HFFc6 (cell line): ENCODE results near the gene EFNA1. TPM values are rescaled to one million over a fixed set of nuclear protein-coding genes. Genes with fewer than 3 reads are reported as not detected.
A peak's percentile ranks its signal among the peaks of the same experiment; 100 is the strongest.

Experiments
- DNase-seq: peaks from one replicate; pipeline ENCODE4 v3.0.0-alpha.2; 2018
- H3K27ac Mint-ChIP-seq: 2 replicates; pipeline ENCODE4 v1.8.0; 2020; ENCODE audit warnings: mild to moderate bottlenecking, mixed read lengths
- H3K27me3 Mint-ChIP-seq: 2 replicates; pipeline ENCODE4 v1.8.0; 2021; ENCODE audit warnings: mild to moderate bottlenecking, moderate library complexity, mixed read lengths; ENCODE audit not compliant: insufficient read depth
- H3K36me3 Mint-ChIP-seq: 2 replicates; pipeline ENCODE4 v1.8.0; 2021; ENCODE audit warnings: low read depth, mixed read lengths
- H3K4me1 Mint-ChIP-seq: 2 replicates; pipeline ENCODE4 v1.8.0; 2020; ENCODE audit warnings: low read depth, mixed read lengths
- H3K4me3 Mint-ChIP-seq: 2 replicates; pipeline ENCODE4 v1.8.0; 2020; ENCODE audit warnings: mild to moderate bottlenecking, moderate library complexity, mixed read lengths
- H3K9me3 Mint-ChIP-seq: 2 replicates; pipeline ENCODE4 v1.8.0; 2020; ENCODE audit warnings: mild to moderate bottlenecking, mixed read lengths
- long read RNA-seq: library from polyadenylated mRNA; unstranded; transcript quantifications from one replicate; pipeline ENCODE4 v2.0.0, GENCODE V29; 2019
- total RNA-seq, 6 experiments: library from RNA; stranded (reverse); fragmentation: NEBNext Ultra II Directional; extraction: Animal tissue kit (Norgen Biotek cat#: 25700); gene quantifications; 2 replicates in 1 of 6; 3 replicates in 5 of 6; pipeline ENCODE4 v1.2.3, GENCODE V29; 2021
- TF ChIP-seq, protein P1 (sequence below): fragments of 200-600 bp; sonication (generic); IDR thresholded peaks from 2 replicates; pipeline ENCODE4 v1.5.0; 2021; ENCODE audit warnings: antibody characterized with exemption, mild to moderate bottlenecking

EFNA1 gene, protein sequence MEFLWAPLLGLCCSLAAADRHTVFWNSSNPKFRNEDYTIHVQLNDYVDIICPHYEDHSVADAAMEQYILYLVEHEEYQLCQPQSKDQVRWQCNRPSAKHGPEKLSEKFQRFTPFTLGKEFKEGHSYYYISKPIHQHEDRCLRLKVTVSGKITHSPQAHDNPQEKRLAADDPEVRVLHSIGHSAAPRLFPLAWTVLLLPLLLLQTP
- under 1 TPM in 1 of 6 experiments, not detected in 5; 0.19 TPM for total RNA-seq
- long read RNA-seq, result 0 reads

DNA sequence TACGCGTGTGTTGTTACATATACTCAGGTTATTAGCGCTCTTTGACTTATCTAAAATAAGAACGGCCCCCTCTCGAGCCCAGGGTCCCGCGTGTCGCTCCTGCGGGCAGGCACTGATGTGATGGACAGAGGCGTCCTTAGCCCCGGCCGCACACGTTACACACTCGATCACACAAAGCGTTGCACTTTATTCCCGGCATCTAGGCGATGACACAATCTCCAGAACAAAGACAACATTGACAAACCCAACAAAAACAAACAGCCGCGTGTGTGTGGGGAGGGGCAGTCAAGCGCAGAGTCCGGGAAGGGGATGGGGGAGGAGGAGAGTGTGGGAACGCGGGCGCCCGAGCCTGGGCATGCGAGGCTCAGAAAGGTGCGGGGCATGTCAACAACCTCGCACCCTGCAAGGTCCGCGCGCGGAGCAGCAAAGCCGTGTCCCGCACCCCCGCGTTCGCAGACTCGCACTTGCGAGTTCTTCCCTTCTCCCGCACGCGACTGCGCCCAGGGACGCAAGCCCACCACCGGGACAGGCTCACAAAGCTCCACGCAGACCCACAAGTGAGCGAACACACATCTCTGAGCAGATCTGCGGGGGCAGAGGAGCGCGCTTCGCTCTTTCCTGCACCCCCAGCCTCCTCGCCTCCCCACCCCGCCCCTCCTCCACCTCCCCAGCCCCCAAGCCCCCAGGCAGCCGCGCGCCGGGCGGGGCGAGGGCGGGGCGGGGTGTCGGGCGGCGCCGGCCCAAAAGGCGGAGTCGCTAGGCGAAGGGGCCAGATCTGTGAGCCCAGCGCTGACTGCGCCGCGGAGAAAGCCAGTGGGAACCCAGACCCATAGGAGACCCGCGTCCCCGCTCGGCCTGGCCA is at the start of gene EFNA1:
Gene EFNA1 (plus strand): TSS at position 772 of the 862 bp plus-strand sequence. CDS start 102 bp downstream, outside the sequence.
- Mint-ChIP-seq H3K27ac (no peak within 1 kb of the TSS), H3K27me3 (peaks cover 54% of the 10 kb centered on the region), H3K4me3 (peak within 1 kb of the TSS; percentile 66), H3K9me3 (no peaks in the 10 kb centered on the region), H3K36me3 (no peaks in the 10 kb centered on the region), H3K4me1 (peaks cover 34% of the 10 kb centered on the region)
- TF ChIP-seq, protein P1, sequence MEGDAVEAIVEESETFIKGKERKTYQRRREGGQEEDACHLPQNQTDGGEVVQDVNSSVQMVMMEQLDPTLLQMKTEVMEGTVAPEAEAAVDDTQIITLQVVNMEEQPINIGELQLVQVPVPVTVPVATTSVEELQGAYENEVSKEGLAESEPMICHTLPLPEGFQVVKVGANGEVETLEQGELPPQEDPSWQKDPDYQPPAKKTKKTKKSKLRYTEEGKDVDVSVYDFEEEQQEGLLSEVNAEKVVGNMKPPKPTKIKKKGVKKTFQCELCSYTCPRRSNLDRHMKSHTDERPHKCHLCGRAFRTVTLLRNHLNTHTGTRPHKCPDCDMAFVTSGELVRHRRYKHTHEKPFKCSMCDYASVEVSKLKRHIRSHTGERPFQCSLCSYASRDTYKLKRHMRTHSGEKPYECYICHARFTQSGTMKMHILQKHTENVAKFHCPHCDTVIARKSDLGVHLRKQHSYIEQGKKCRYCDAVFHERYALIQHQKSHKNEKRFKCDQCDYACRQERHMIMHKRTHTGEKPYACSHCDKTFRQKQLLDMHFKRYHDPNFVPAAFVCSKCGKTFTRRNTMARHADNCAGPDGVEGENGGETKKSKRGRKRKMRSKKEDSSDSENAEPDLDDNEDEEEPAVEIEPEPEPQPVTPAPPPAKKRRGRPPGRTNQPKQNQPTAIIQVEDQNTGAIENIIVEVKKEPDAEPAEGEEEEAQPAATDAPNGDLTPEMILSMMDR, result no peak
- no peak for DNase-seq

DNA sequence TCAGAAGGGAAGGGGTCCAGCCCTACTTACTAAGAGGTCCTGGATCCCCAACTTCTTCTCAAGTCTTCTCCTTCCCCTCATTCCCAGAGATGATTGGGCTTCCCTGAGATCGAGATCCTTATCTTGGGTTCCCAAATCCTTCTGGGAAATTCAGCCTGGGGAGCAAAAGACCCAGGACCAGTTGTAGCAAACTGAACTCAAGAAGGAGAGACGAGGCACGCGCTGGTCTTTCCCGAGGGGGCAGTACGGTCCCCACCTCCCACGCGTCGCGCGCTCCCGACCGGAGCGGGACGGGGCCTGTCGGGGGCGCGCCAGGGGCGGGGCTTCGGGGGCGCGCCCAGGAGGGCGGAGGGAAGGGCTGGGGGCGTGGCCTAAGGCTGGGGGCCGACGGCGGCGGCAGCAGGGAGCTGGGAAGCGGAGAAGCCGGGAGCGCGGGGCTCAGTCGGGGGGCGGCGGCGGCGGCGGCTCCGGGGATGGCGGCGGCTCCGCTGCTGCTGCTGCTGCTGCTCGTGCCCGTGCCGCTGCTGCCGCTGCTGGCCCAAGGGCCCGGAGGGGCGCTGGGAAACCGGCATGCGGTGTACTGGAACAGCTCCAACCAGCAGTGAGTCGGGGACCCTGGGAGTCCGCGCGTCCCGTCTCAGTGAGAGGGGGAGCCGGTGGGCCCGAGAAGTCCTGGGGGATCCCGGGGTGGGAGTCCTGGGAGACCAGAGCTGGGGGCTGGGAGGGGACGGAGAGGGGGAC is 49.0 kb upstream of the EFNA1 start, which contains the start of gene EFNA3:
Gene EFNA3 (plus strand): TSS at position 369 of the 741 bp plus-strand sequence. CDS start 105 bp downstream, at position 474.
- TF ChIP-seq, protein P1, result no peak
- peaks cover 47% of the 10 kb centered on the region for H3K27me3 Mint-ChIP-seq
- peaks cover 17% of the 10 kb centered on the region for H3K4me1 Mint-ChIP-seq
- no peaks in the 10 kb centered on the region for H3K36me3 Mint-ChIP-seq
- DNase-seq, result no peak
- H3K4me3 Mint-ChIP-seq, result peak within 1 kb of the TSS; percentile 71
- no peaks in the 10 kb centered on the region for H3K9me3 Mint-ChIP-seq
- H3K27ac Mint-ChIP-seq, result no peak within 1 kb of the TSS; the same call in 1 of the 2 replicates

DNA sequence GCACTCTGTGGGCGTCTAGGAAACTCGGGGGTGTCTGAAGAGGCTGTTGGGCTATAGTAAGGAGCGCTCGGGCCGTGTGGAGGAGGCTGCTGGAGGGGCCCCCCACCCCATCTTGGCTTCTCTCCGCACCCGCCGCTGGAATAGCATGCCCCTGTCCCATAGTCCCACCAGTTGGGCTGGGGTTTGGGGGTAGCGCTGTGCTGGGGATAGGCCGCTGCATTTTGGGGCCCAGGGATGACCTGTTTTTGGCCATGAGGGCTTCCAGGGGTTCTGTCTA is 48.5 kb upstream of the EFNA1 start:
- Mint-ChIP-seq H3K4me1 (peaks cover 19% of the 10 kb centered on the region), H3K27me3 (peaks cover 52% of the 10 kb centered on the region), H3K27ac (no peak overlapping the region), H3K36me3 (no peaks in the 10 kb centered on the region), H3K4me3 (peak overlapping the region; percentile 71), H3K9me3 (no peaks in the 10 kb centered on the region)
- no peak for DNase-seq
- TF ChIP-seq, protein P1, result no peak

DNA sequence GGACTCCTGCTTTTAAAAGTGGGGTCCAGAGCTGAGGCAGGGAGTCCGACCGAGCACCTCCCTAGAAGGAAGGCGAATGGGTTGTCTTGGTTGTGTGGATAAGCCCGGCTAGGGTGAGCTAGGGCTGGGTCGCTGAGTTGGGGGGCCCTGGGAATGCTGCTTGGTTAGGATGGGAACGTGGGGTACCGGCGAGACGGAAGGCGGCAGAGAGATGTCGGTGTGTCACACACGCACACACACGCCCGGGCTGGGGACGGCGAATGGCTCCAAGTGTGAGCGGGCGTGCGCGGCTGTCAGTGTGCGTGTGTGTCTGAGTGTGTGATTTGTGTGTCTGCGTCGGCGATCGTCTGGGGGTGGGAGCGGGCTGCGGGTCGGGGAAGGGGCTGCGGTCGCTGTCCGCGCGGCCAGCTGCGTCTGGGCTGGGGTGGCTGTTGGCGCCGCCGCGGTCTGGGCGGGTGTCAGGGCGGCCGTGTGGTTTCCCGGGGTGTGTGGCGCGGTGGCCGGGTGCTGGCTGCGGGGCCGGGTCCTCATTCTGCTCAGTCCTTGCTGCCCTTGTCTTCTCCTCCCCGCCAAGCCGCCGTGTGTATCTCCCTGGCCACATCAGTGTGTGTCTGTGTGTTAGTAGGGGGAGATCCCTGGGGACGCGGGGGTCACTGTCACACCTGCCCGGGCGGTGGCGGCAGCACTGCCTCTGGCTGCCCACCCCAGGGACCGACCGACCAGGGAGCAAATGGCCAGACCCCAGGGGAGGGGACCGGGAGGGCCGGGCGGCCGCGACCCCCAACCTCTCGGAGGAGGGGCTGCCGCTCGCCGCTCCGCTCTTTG is 48.0 kb upstream of the EFNA1 start:
- peak overlapping the region; percentile 71 for H3K4me3 Mint-ChIP-seq
- DNase-seq, result no peak
- H3K36me3 Mint-ChIP-seq, result no peaks in the 10 kb centered on the region
- H3K4me1 Mint-ChIP-seq, result peaks cover 24% of the 10 kb centered on the region
- H3K27ac Mint-ChIP-seq, result no peak overlapping the region; the same call in 1 of the 2 replicates
- no peaks in the 10 kb centered on the region for H3K9me3 Mint-ChIP-seq
- TF ChIP-seq, protein P1, result no peak
- H3K27me3 Mint-ChIP-seq, result peaks cover 47% of the 10 kb centered on the region
